H1 (cell line): Measurements from ENCODE around the gene TMEM134. TPM values are rescaled to one million over a fixed set of nuclear protein-coding genes. Genes with fewer than 3 reads are reported as not detected.
A peak's percentile ranks its signal among the peaks of the same experiment; 100 is the strongest.

Source experiments
- ASH2L ChIP-seq: fragments of 200-600, 300-600 bp; sonication (generic); IDR thresholded peaks from one replicate; pipeline ENCODE4 v1.7.1; 2017; ENCODE audit warnings: low read length
- BCL11A ChIP-seq, 2 experiments: IDR thresholded peaks; one replicate each; pipeline ENCODE4 v1.6.1; 2011; ENCODE audit warnings: low read depth in 2 of 2, low read length in 2 of 2, mild to moderate bottlenecking in 2 of 2
- CEBPB ChIP-seq: IDR thresholded peaks from 2 replicates; pipeline ENCODE4 v1.6.1; 2012; ENCODE audit warnings: low read depth, low read length
- CHD1 ChIP-seq: IDR thresholded peaks from 2 replicates; pipeline ENCODE4 v1.6.1; 2012; ENCODE audit warnings: low read depth, low read length, improper control_type of control experiment
- CREB1 ChIP-seq: IDR thresholded peaks from 2 replicates; pipeline ENCODE4 v1.6.1; 2012; ENCODE audit warnings: inconsistent platforms
- CTBP2 ChIP-seq: IDR thresholded peaks from 2 replicates; pipeline ENCODE4 v1.7.0; 2011; ENCODE audit warnings: borderline replicate concordance, mild to moderate bottlenecking, moderate library complexity, mixed read lengths, low read length; ENCODE audit not compliant: insufficient read depth, insufficient read length
- E2F6 ChIP-seq: IDR thresholded peaks from 2 replicates; pipeline ENCODE4 v1.6.1; 2012; ENCODE audit warnings: inconsistent platforms
- EGR1 ChIP-seq: IDR thresholded peaks from 2 replicates; pipeline ENCODE4 v1.6.1; 2011; ENCODE audit warnings: low read depth, low read length, borderline replicate concordance
- GABPA ChIP-seq: IDR thresholded peaks from 2 replicates; pipeline ENCODE4 v1.6.1; 2011; ENCODE audit warnings: mild to moderate bottlenecking, low read length, moderate library complexity, borderline replicate concordance; ENCODE audit not compliant: insufficient read depth
- GTF2F1 ChIP-seq: IDR thresholded peaks from 2 replicates; pipeline ENCODE4 v1.6.1; 2012; ENCODE audit warnings: low read depth, low read length, improper control_type of control experiment, borderline replicate concordance
- KDM4A ChIP-seq: IDR thresholded peaks from one replicate; pipeline ENCODE4 v1.7.1; 2012; ENCODE audit warnings: low read depth, mild to moderate bottlenecking, moderate library complexity, low read length, inconsistent platforms; ENCODE audit not compliant: severe bottlenecking
- KDM5A ChIP-seq: fragments of 200-600 bp; IDR thresholded peaks from 2 replicates; pipeline ENCODE4 v1.7.1; 2012; ENCODE audit warnings: mild to moderate bottlenecking, low read length, inconsistent platforms, mixed read lengths
- MAFK ChIP-seq: IDR thresholded peaks from 2 replicates; pipeline ENCODE4 v1.6.1; 2012; ENCODE audit warnings: low read depth, mild to moderate bottlenecking, improper control_type of control experiment, low read length
- POLR2AphosphoS5 ChIP-seq: IDR thresholded peaks from 2 replicates; pipeline ENCODE4 v1.6.1; 2011; ENCODE audit warnings: low read depth, low read length
- RFX5 ChIP-seq: IDR thresholded peaks from 2 replicates; pipeline ENCODE4 v1.6.1; 2011; ENCODE audit warnings: low read depth, low read length, improper control_type of control experiment, borderline replicate concordance
- RXRA ChIP-seq: IDR thresholded peaks from 2 replicates; pipeline ENCODE4 v1.6.1; 2011; ENCODE audit warnings: low read depth, mild to moderate bottlenecking, low read length, moderate library complexity; ENCODE audit not compliant: insufficient read depth
- SAP30 ChIP-seq: fragments of 300-600 bp; sonication (generic); IDR thresholded peaks from 2 replicates; pipeline ENCODE4 v1.7.1; 2012; ENCODE audit warnings: low read length, moderate library complexity, mild to moderate bottlenecking, inconsistent platforms; ENCODE audit not compliant: insufficient read depth, insufficient replicate concordance
- SP1 ChIP-seq: IDR thresholded peaks from 2 replicates; pipeline ENCODE4 v1.6.1; 2011; ENCODE audit warnings: low read depth, low read length
- SP2 ChIP-seq: IDR thresholded peaks from 2 replicates; pipeline ENCODE4 v1.6.1; 2012; ENCODE audit warnings: mild to moderate bottlenecking, low read length, inconsistent platforms
- SP4 ChIP-seq: IDR thresholded peaks from 2 replicates; pipeline ENCODE4 v1.6.1; 2012; ENCODE audit warnings: low read length, inconsistent platforms
- SRF ChIP-seq: IDR thresholded peaks from 2 replicates; pipeline ENCODE4 v1.6.1; 2011; ENCODE audit warnings: mild to moderate bottlenecking, low read depth, low read length, moderate library complexity
- SUZ12 ChIP-seq: fragments of 200-600 bp; sonication (generic); IDR thresholded peaks from 2 replicates; pipeline ENCODE4 v1.6.1; 2012; ENCODE audit warnings: mild to moderate bottlenecking, inconsistent platforms, low read length, moderate library complexity, mixed read lengths
- TAF7 ChIP-seq: optimal IDR thresholded peaks from 2 replicates; pipeline ENCODE3; 2011; ENCODE audit warnings: low read depth, mild to moderate bottlenecking, inconsistent platforms, low read length, moderate library complexity, borderline replicate concordance
- ZNF274 ChIP-seq: IDR thresholded peaks from 2 replicates; pipeline ENCODE4 v1.7.0; 2012; ENCODE audit warnings: low read length, borderline replicate concordance; ENCODE audit errors: extremely low read depth
- polyA plus RNA-seq, 7 experiments: library from polyadenylated mRNA; depleted of rRNA in 3 of 7; stranded (reverse) in 5 of 7; unstranded in 2 of 7; fragments of >200 nt in 5 of 7; fragments of 200-250 nt in 2 of 7; gene quantifications; 1 replicate in 5 of 7; 2 replicates in 1 of 7; 4 replicates in 1 of 7; pipeline versions ENCODE4 v1.2.1 to v1.2.3, GENCODE V29; 2011 to 2013; ENCODE audit warnings: missing spikeins in 2 of 7, mixed read lengths in 2 of 7
- total RNA-seq: library from RNA; stranded (reverse); fragmentation: NEBNext Ultra II Directional; extraction: Animal tissue kit (Norgen Biotek cat#: 25700); gene quantifications from 2 replicates; pipeline ENCODE4 v1.2.1, GENCODE V29; 2021

The TMEM134 gene
- total and polyA plus RNA-seq, 2 of the 8 experiments (the other 6 are each of a cell fraction or from before 2014, with no cell fraction given), result 32.4 to 229 TPM

GRCh38 chr11:67482827-67483798 is 14.1 kb upstream of the TMEM134 start, which contains the start of gene AIP (continued):
- TF ChIP-seq RFX5 (no peak), KDM4A (peak; percentile 99), GTF2F1 (0 out of 2 replicates have a peak, but pooled peaks have one; percentile 32), SP4 (peak; percentile 94), ASH2L (peak; percentile 86), SP2 (peak; percentile 60), MAFK (no peak), TAF7 (peak; percentile 78), KDM5A (peak; percentile 80), POLR2AphosphoS5 (peak; percentile 70), SP1 (peak; percentile 95), GABPA (no peak), RXRA (no peak), CREB1 (peak; percentile 54), SRF (no peak), EGR1 (no peak), SUZ12 (no peak), CEBPB (0 out of 2 replicates have a peak, but pooled peaks have one; percentile 13), BCL11A (IDR thresholded peaks at IDR 0.05; ENCODE audit: low read depth in 2 of 2, low read length in 2 of 2) (no peak), SAP30 (no peak), CTBP2 (no peak), CHD1 (no peak), ZNF274 (no peak), E2F6 (peak; percentile 100)
